Inflammatory macrophage treated with lipopolysaccharide for 4 hours (primary cell): ENCODE data around the gene SERPINI2.

Experiments used
- DNase-seq: peaks from one replicate; pipeline ENCODE4 v3.0.0-alpha.2; 2020

Gene SERPINI2

DNA sequence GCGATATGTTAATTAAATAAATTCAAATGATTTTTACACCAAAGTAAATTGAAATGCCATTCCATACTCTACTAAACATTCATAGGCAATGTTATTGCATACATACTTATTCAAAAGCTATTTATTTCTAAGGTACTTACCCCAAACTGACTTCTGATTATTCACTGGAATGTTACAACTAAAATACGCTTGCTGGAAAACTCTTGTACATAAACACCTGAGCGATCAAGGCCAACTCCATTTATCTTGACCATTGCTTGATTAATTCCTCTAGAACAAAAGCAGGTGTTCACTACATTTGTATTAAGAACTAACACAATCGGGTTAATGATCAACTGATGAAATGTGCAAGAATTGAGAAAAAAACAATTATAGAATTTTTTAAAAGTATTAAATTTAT is at the start of gene SERPINI2:
SERPINI2 (minus strand) TSS at position 180 of the 400 bp plus-strand sequence. CDS start 2,208 bp downstream, outside the sequence.
- DNase-seq, result no peak

- DNase-seq, result peak; percentile 89
These were observed 47.1 kb upstream of the SERPINI2 start for GRCh38 chr3:167521006-167521355.

- DNase-seq, result peak; percentile 55
These were observed 46.6 kb upstream of the SERPINI2 start for GRCh38 chr3:167520266-167521005.

- DNase-seq, result no peak
These were observed 34.1 kb upstream of the SERPINI2 start for GRCh38 chr3:167507954-167508353.

- DNase-seq, result peak; percentile 31
These were observed 28.6 kb upstream of the SERPINI2 start for GRCh38 chr3:167502401-167502800.

GRCh38 chr3:167501941-167502340 is 28.1 kb upstream of the SERPINI2 start:
- no peak for DNase-seq

- DNase-seq, result no peak
These were observed 24.1 kb upstream of the SERPINI2 start for GRCh38 chr3:167497903-167498302.

DNA sequence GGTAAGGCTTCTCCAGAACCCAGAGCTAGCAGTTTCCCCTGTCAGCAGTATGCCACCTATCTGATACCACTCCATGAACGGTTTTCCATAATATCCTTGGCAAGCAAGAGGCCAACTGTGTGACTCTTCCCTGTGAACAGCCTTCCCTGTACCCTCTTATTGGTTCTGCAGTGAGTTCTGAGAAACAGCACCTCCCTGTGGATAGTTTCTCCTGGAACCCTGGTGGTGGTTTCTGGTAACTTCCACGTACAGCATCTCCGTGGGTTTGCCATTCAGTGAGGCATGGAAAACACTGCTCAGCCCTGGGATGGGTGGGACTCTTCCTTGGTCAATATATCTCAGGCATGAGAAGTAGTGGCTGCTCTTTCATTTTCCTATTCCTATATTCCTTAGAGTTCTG is 19.4 kb upstream of the SERPINI2 start:
- peak; percentile 23 for DNase-seq

GRCh38 chr3:167491621-167492020 is 17.8 kb upstream of the SERPINI2 start:
- DNase-seq, result no peak

GRCh38 chr3:167489571-167489970 is 15.7 kb upstream of the SERPINI2 start:
- DNase-seq, result no peak

DNA sequence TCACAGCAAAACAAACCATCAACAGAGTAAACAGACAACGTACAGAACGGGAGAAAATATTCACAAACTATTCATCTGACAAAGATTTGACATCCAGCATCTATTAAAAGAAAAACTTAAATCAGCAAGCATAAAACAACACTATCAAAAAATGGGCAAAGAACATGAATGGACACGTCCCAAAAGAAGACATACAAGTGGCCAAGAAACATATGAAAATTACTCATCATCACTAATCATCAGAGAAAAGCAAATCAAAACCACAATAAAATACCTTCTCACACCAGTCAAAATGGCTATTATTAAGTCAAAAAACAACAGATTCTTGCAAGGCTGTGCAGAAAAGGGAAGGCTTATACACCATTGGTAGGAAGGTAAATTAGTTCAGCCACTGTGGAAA is 13.7 kb upstream of the SERPINI2 start:
- DNase-seq, result no peak

- DNase-seq, result no peak
These were observed 10.7 kb upstream of the SERPINI2 start for GRCh38 chr3:167484551-167484950.

DNA sequence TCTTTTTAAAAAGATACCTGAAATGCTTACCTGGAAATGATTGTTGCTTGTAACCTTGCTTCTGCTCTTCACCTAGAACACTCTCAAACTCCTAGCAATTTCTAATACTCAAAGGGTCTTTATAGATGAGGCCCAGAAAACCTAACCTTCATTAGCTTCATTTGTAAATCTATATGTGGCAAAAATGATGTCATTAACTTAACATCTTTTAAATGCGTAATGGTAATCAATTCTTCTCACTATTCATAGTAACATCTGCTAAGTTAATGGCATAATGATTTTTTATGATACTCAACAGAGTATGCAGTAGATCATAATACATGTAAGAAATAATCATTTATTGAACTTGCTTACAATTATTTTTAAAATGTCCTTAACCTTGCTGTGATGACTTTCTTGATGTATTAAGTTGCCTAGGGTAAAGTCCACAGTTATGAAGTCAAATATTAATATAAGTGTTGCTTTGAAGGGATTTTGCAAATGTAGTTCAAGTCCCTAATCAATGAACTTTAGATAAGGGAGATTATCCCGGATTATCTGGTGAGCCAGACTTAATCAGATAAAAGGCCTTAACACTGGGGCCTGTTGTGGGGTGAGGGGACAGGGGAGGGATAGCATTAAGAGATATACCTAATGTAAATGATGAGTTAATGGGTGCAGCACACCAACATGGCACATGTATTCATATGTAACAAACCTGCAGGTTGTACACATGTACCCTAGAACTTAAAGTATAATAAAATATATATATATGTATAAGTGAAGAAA is 10.1 kb upstream of the SERPINI2 start:
- no peak for DNase-seq

DNA sequence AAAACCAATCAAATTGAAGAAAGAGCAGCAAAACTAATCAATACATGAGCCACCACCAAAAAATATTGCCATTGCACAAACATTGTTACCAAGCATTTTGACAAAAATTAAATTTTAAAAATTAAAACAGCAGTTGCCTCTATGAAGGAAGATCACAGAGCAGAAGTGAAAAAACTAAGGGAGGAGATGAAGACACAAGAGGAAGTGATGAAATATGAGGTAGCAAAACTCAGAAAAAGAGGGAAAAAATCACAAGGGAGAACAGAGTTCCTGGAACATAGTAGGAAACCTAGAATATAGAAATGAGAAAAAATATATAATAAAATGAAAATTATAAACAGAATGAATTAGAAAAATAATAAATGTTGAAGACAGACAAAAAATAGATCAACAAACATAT is 7.3 kb upstream of the SERPINI2 start:
- DNase-seq, result peak; percentile 37

GRCh38 chr3:167480748-167481147 is 6.9 kb upstream of the SERPINI2 start:
- DNase-seq, result no peak

DNA sequence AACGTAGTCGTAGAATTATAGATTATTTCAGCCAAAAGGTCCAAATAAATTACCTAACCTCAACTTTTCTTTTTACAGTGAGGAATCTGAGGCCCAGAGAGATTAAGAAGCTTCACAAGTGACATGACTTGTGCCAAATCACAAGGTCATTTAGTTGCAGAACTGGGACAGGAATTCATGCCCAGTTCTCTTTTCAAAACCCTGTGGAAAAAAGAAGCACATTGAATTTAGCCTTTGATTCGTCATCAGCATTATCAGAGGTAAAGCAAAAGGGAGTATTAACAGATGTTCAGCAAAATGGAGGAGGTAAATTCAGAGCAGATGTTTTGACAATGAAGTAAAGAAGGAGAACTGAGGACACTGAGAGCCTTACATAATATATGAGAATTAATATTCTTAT is 4.5 kb downstream of the SERPINI2 start:
- no peak for DNase-seq

DNA sequence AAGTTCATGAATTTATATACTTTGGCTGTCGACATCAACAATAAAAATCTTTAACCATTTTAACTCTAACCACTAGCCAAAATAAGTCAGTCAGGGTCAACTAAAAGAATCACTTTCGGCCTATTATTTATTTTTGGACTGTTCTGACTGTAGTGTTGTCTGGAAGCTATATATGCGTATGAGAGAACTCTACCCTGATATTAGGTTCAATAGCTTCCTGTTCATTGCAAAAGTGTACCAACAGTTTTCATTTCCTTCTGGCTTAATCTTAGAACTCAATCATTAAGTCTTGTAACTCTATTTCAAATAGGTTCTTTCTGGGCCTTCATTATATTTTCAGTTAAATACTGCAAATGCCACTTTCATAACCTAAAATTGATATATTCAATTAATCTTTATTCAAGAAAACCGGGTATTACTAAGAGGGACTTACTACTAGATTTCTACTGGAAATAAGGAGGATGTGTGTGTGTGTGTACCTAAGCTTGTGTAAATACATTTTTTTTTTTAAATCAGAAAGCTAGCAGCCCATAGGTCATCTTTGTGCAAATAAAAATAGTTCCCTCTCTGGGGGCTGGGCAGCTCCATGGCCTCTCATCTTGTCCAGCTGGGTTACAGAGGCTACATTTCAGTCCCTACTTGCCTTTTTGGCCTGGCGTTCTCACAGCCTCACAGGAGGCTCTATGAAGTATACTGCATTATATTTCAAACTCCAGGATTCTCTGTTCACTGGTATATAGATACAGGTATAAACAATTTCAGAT is 5.8 kb downstream of the SERPINI2 start:
- DNase-seq, result no peak

DNA sequence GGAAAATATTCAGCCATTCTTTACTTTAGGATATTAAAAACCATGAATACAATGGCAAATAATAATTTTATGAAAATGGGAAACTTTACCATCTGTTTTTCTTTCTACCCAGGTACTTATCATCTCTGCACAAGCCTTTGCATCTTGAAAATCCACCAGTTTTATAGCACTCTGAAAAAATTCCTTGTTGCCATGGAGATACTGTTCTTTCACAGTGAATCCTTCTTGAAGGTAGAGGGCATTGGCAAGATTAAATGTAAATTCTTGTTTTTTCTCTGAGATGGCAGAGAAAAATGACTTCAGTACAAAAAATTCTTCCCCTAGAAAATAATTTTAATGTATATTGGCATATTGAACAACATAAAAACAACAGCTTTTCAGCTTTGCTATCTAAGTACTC is 6.9 kb downstream of the SERPINI2 start:
- no peak for DNase-seq

DNA sequence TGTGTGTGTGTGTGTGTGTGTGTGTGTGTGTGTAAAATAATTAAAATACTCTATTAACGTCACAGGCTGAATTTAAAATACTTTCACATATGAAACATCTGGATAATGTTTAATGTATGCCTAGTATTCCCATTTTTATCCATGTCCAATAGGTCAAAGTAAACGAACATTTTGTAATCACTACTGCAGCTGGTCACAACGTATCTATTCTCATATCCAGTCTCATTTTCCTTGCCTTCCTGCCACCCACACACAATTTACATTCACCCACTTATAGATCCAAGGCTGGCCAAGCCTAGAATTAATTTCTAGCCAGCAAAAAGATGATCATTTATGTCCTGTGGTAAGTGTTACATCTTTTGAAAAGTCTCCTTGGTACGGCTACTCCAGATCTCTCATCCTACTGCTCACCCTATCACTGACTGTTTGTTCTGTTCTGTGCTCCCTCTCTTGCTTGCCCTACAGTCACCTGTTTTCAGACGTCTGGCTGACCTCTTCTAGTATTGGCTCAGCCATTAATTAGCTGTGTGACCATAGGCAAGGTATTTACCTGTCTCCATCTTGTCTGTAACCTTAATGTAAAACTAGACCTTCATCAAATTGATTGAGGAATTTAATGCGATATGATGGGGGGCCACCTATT is 17.6 kb downstream of the SERPINI2 start:
- DNase-seq, result no peak

- no peak for DNase-seq
These were observed 20.0 kb downstream of the SERPINI2 start for GRCh38 chr3:167453815-167454214.

- DNase-seq, result no peak
These were observed 22.6 kb downstream of the SERPINI2 start for GRCh38 chr3:167451282-167451681.

DNA sequence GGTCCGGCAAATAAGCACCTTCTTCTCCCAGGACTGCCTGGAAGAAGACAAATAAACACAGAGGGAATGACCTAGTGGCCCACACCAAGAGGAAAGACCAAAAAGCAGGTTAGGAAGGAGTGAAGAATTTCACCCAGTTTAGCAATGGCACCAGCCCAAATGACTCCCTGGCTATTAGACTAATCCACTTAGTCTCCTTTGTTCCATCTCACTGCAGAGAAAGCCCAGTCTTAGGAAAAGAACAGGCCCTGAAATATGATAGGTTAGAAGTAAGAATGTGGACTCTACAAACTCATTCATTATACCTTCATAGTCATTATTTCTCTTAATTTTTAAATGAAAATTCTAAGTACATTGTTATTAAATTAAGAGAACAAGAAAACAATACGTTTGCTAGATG is 23.2 kb downstream of the SERPINI2 start:
- DNase-seq, result no peak

GRCh38 chr3:167450195-167450594 is 23.6 kb downstream of the SERPINI2 start:
- DNase-seq, result peak; percentile 10
